HAP-1 (cell line): ENCODE results near the gene COL4A6.

ENCODE experiments used
- DNase-seq, 2 experiments: peaks; one replicate each; pipeline ENCODE4 v3.0.0-alpha.2; 2016 to 2020; ENCODE audit warnings: low spot score in 2 of 2
- H3K27me3 ChIP-seq: fragments of 250-450 bp; sonication (Bioruptor Pico); 2 replicates; pipeline ENCODE4 v1.5.1; 2020; ENCODE audit warnings: low read depth, mild to moderate bottlenecking, moderate library complexity
- H3K36me3 ChIP-seq: fragments of 250-450 bp; sonication (Bioruptor Pico); replicated peaks from 2 replicates; pipeline ENCODE4 v1.5.1; 2020; ENCODE audit warnings: mild to moderate bottlenecking
- H3K4me1 ChIP-seq: fragments of 250-450 bp; sonication (Bioruptor Pico); 2 replicates; pipeline ENCODE4 v1.5.1; 2020; ENCODE audit warnings: mild to moderate bottlenecking
- H3K4me3 ChIP-seq: fragments of 250-450 bp; sonication (Bioruptor Pico); 2 replicates; pipeline ENCODE4 v1.5.1; 2020; ENCODE audit warnings: mild to moderate bottlenecking, moderate library complexity
- H3K9me3 ChIP-seq: fragments of 250-450 bp; sonication (Bioruptor Pico); 2 replicates; pipeline ENCODE4 v1.5.1; 2020; ENCODE audit warnings: mild to moderate bottlenecking, moderate library complexity
- in situ Hi-C: fragments of 300-500 bp; cut with MboI; formaldehyde crosslinking; loops from 3 replicates; pipeline ENCODE4 v1.14.3; 2020; ENCODE audit warnings: low sequenced_read_pairs, inconsistent platforms, mixed read lengths

Gene COL4A6

GRCh38 chrX:108304757-108305156 lies 133.5 kb downstream of the COL4A6 start:
- Histone ChIP-seq H3K9me3 (no peaks in the 10 kb centered on the region), H3K36me3 (no peaks in the 10 kb centered on the region), H3K27me3 (no peaks in the 10 kb centered on the region), H3K4me1 (peaks cover under 1% of the 10 kb centered on the region), H3K4me3 (no peak overlapping the region)
- DNase-seq = no peak
- in situ Hi-C loops = no loop called here

DNA sequence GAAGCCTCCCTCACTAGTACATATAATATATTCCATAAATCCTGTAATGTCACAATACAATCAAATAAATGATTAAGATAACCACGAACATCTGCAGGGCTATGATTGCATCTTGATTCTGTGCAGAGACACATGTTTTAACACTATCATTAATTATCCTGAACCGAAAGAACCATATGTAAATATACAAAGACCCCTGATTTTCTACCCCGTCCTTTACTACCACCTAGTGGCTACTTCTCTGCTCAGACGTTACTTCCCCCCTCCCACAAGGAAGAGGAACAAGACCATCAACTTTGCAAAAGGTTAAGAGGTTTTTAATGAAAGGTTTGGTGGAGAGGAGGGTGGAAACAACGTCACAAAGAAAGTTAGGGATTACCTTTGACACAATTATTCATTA lies 134.0 kb downstream of the COL4A6 start:
- Histone ChIP-seq H3K4me1 (peaks cover 6% of the 10 kb centered on the region), H3K36me3 (no peaks in the 10 kb centered on the region), H3K4me3 (no peak overlapping the region), H3K9me3 (no peaks in the 10 kb centered on the region), H3K27me3 (no peaks in the 10 kb centered on the region)
- DNase-seq = peak; percentile 25 to 31
- in situ Hi-C loops = no loop called here

GRCh38 chrX:108303682-108304081 lies 134.5 kb downstream of the COL4A6 start:
- Histone ChIP-seq H3K36me3 (no peaks in the 10 kb centered on the region), H3K4me3 (no peak overlapping the region), H3K4me1 (peaks cover 6% of the 10 kb centered on the region), H3K27me3 (no peaks in the 10 kb centered on the region), H3K9me3 (no peaks in the 10 kb centered on the region)
- in situ Hi-C loops = no loop called here
- DNase-seq = no peak

GRCh38 chrX:108299704-108300103 lies 138.5 kb downstream of the COL4A6 start:
- Histone ChIP-seq H3K4me3 (no peak overlapping the region), H3K27me3 (no peaks in the 10 kb centered on the region), H3K4me1 (peaks cover 6% of the 10 kb centered on the region), H3K36me3 (no peaks in the 10 kb centered on the region), H3K9me3 (no peaks in the 10 kb centered on the region)
- in situ Hi-C loops = no loop called here
- DNase-seq = no peak

GRCh38 chrX:108299101-108299591 lies 139.1 kb downstream of the COL4A6 start:
- H3K4me3 ChIP-seq = no peak overlapping the region
- in situ Hi-C loops = no loop called here
- peak; percentile 13 to 14 for DNase-seq

GRCh38 chrX:108298165-108298602 lies 140.0 kb downstream of the COL4A6 start:
- DNase-seq = no peak
- no peak overlapping the region for H3K4me3 ChIP-seq
- no peaks in the 10 kb centered on the region for H3K36me3 ChIP-seq
- in situ Hi-C loops = no loop called here
- H3K4me1 ChIP-seq = peaks cover 6% of the 10 kb centered on the region
- H3K9me3 ChIP-seq = no peaks in the 10 kb centered on the region
- no peaks in the 10 kb centered on the region for H3K27me3 ChIP-seq

More at GRCh38 chrX:108299101-108299591, 139.1 kb downstream of the COL4A6 start:
- no peaks in the 10 kb centered on the region for H3K9me3 ChIP-seq
- peaks cover 6% of the 10 kb centered on the region for H3K4me1 ChIP-seq
- H3K27me3 ChIP-seq = no peaks in the 10 kb centered on the region
- no peaks in the 10 kb centered on the region for H3K36me3 ChIP-seq

DNA sequence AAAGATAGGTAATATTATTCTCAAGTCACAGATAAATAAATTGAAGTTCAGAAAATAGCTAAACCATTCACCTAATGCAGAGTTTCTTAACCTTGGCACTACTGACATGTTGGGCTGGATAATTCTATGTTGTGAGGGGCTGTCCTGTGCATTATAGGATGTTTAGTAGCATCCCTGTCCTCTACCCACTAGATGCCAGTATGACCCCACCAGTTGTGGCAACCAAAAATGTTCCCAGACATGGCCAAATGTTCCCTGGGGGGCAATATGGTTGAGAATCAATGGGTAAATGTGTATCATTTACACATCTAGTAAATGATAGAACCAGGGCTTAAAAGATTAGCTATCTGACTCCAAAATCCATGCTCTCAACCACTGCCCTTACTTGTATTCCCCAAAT lies 140.9 kb downstream of the COL4A6 start:
- Histone ChIP-seq H3K9me3 (no peaks in the 10 kb centered on the region), H3K4me1 (peaks cover 6% of the 10 kb centered on the region), H3K27me3 (no peaks in the 10 kb centered on the region), H3K36me3 (no peaks in the 10 kb centered on the region), H3K4me3 (no peak overlapping the region)
- DNase-seq = no peak
- in situ Hi-C loops = no loop called here

GRCh38 chrX:108292053-108292452 lies 146.2 kb downstream of the COL4A6 start:
- Histone ChIP-seq H3K4me3 (no peak overlapping the region), H3K36me3 (no peaks in the 10 kb centered on the region), H3K4me1 (no peaks in the 10 kb centered on the region), H3K9me3 (peaks cover 2% of the 10 kb centered on the region; the same call in 1 of the 2 replicates), H3K27me3 (no peaks in the 10 kb centered on the region)
- no peak for DNase-seq
- in situ Hi-C loops = no loop called here

DNA sequence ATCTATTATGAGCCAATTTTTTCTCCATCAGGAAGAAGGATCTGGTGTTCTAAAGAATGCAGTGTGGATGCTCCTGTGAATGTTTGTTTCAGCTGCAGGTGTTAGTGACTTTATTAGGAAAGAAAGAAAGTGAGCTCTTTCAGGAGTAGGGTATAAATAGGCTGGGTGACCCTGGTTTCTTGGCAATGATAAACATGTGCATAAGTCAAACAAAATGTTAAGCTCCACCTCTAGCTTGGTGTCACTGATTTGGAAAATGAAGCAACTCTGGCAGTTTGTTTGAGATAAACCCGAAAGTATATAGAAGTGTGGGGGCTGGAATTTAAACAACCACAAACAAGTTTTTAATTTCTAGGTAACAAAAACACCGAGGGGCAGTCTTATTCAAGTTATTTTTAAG lies 152.3 kb downstream of the COL4A6 start:
- Histone ChIP-seq H3K4me3 (no peak overlapping the region), H3K9me3 (no peaks in the 10 kb centered on the region), H3K4me1 (no peaks in the 10 kb centered on the region), H3K27me3 (no peaks in the 10 kb centered on the region), H3K36me3 (no peaks in the 10 kb centered on the region)
- DNase-seq = no peak
- in situ Hi-C loops = no loop called here

DNA sequence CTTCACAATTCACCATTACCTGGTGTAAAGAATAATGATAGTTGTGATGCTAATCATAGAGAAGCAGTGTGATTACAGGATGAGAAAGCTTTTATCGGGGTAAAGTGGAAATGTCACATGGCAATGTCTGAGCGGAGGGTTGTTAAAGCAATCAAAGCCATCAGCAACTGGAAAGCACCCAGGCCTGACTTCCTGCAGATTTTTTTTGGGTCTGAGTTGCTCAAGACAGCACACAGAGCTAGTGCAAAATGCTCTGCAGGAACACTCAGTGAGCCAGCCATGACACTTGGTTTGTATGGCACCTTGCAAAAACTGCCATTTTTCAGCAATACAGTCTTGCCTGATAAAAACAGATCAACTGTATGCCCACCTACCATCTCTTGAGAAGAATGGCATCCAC lies 152.9 kb downstream of the COL4A6 start:
- DNase-seq = no peak
- Histone ChIP-seq H3K9me3 (no peaks in the 10 kb centered on the region), H3K4me3 (no peak overlapping the region), H3K36me3 (no peaks in the 10 kb centered on the region), H3K27me3 (no peaks in the 10 kb centered on the region), H3K4me1 (no peaks in the 10 kb centered on the region)
- in situ Hi-C loops = no loop called here

DNA sequence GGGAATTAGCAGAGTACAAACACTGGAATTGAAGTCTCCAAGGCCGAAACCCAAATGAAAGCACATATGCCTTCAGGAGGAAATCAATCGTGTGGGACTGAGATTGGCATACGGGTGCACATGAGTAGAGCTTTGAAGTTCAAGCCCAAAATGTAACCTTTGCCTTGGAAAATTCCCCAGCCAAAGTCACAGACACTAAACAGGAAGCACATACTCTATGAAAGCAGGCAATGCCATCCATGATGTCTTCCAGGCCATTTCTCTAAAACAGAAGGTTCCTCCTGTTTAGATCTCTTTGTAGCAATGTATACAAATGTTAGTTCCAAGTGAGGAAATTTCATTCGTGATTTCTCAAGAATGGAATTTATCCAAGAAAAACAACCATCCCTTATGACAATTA lies 162.5 kb downstream of the COL4A6 start:
- Histone ChIP-seq H3K27me3 (no peaks in the 10 kb centered on the region), H3K4me3 (no peak overlapping the region), H3K9me3 (no peaks in the 10 kb centered on the region), H3K4me1 (no peaks in the 10 kb centered on the region), H3K36me3 (no peaks in the 10 kb centered on the region)
- DNase-seq = no peak
- in situ Hi-C loops = no loop called here

GRCh38 chrX:108271397-108271787 lies 166.8 kb downstream of the COL4A6 start:
- no peaks in the 10 kb centered on the region for H3K4me1 ChIP-seq
- no peak overlapping the region for H3K4me3 ChIP-seq
- H3K27me3 ChIP-seq = no peaks in the 10 kb centered on the region
- in situ Hi-C loops = no loop called here
- no peak for DNase-seq
- no peaks in the 10 kb centered on the region for H3K9me3 ChIP-seq
- no peaks in the 10 kb centered on the region for H3K36me3 ChIP-seq

DNA sequence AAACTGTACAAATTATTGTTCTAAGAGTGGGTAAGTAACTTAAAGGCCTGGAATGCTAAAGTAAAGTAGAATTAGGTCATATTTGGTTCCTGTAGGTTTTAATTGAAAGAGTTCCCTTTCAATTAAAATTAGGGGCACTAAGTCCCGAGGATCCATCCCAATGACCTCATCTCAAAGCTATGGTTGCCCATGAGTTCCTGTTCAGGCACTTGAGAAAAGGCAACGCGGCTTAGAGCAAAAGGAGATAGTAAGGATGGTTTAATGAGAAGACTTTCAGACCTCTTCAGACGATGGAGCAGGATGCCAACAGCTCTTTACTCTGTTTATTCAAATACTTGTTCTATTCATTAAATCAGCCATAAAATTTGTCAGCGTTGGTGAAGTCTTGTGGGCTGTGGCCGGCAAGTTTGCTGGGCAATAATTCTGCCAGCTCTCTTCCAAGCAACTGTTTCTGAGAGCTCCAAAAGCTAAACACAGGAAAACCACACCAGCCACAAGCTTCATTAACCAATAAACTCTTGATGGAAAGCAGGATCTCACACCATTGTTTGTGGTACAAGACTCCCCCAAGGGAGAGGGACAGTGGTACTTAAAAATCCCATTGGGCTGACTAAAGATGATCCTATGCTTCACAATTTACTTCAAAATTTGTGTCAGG lies 167.4 kb downstream of the COL4A6 start:
- Histone ChIP-seq H3K9me3 (no peaks in the 10 kb centered on the region), H3K4me3 (no peak overlapping the region), H3K27me3 (no peaks in the 10 kb centered on the region), H3K4me1 (no peaks in the 10 kb centered on the region), H3K36me3 (no peaks in the 10 kb centered on the region)
- DNase-seq = no peak
- in situ Hi-C loops = no loop called here

DNA sequence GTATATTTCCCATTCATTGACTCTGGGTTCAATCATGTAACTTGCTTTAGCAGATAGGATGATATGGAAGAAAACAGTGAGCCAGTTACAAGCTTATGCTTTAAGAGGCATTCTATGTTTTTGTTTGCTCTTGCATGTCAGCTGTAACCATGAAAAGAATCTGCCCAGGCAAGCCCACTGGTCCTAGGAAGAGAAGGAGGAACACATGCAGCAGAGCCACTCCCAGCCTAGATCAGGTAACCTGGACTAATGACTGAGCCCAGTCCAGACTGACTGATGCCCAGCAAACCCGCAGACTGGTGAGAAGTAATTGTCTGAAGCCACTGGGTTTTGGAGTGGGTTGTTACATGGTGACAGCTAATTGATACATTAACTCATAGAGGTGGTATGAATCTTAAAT lies 167.9 kb downstream of the COL4A6 start:
- Histone ChIP-seq H3K27me3 (no peaks in the 10 kb centered on the region), H3K4me3 (no peak overlapping the region), H3K36me3 (no peaks in the 10 kb centered on the region), H3K9me3 (no peaks in the 10 kb centered on the region), H3K4me1 (no peaks in the 10 kb centered on the region)
- in situ Hi-C loops = no loop called here
- DNase-seq = no peak
